Ishikawa (cell line): ENCODE results near the gene TMEM100.

ENCODE experiments used
- CEBPB ChIP-seq: IDR thresholded peaks from 2 replicates; pipeline ENCODE4 v1.6.1; 2012
- CREB1 ChIP-seq: IDR thresholded peaks from 2 replicates; pipeline ENCODE4 v1.6.1; 2012; ENCODE audit warnings: low read depth
- EGR1 ChIP-seq: IDR thresholded peaks from 2 replicates; pipeline ENCODE4 v1.6.1; 2012
- EP300 ChIP-seq: IDR thresholded peaks from 2 replicates; pipeline ENCODE4 v1.6.1; 2012; ENCODE audit warnings: borderline replicate concordance
- FOXM1 ChIP-seq: IDR thresholded peaks from 2 replicates; pipeline ENCODE4 v1.6.1; 2012; ENCODE audit warnings: low read depth, borderline replicate concordance
- NFIC ChIP-seq: IDR thresholded peaks from 2 replicates; pipeline ENCODE4 v1.6.1; 2012
- RAD21 ChIP-seq: IDR thresholded peaks from 2 replicates; pipeline ENCODE4 v1.6.1; 2012; ENCODE audit warnings: low read depth
- TAF1 ChIP-seq: IDR thresholded peaks from 2 replicates; pipeline ENCODE4 v1.6.1; 2012; ENCODE audit warnings: low read depth, mild to moderate bottlenecking
- TCF12 ChIP-seq: IDR thresholded peaks from 2 replicates; pipeline ENCODE4 v1.6.1; 2012; ENCODE audit warnings: low read depth
- TEAD4 ChIP-seq: IDR thresholded peaks from 2 replicates; pipeline ENCODE4 v1.6.1; 2012
- USF1 ChIP-seq: IDR thresholded peaks from 2 replicates; pipeline ENCODE4 v1.6.1; 2012
- YY1 ChIP-seq: IDR thresholded peaks from 2 replicates; pipeline ENCODE4 v1.6.1; 2012; ENCODE audit warnings: low read depth
- ZBTB7A ChIP-seq: IDR thresholded peaks from 2 replicates; pipeline ENCODE4 v1.6.1; 2012; ENCODE audit warnings: low read depth
- TF ChIP-seq, protein P1 (sequence below): IDR thresholded peaks from 2 replicates; pipeline ENCODE4 v1.6.1; 2012; ENCODE audit warnings: low read depth, mild to moderate bottlenecking
- TF ChIP-seq, protein P2 (sequence below): IDR thresholded peaks from 2 replicates; pipeline ENCODE4 v1.6.1; 2012

Gene TMEM100

GRCh38 chr17:55750750-55751657, 28.3 kb upstream of the TMEM100 start, which contains the start of gene PCTP:
TSS of gene PCTP (plus strand) at chr17:55751051. CDS start at chr17:55751104, 53 bp downstream.
- TF ChIP-seq YY1 (peak; percentile 46; the same call in 1 of the 2 replicates), TAF1 (peak; percentile 86), USF1 (0 out of 2 replicates have a peak, but pooled peaks have one; percentile 9), FOXM1 (peak; percentile 19; the same call in 1 of the 2 replicates), ZBTB7A (peak; percentile 71; the same call in 1 of the 2 replicates), TCF12 (peak; percentile 65; the same call in 1 of the 2 replicates), RAD21 (no peak), EP300 (no peak)
- TF ChIP-seq, protein P1, sequence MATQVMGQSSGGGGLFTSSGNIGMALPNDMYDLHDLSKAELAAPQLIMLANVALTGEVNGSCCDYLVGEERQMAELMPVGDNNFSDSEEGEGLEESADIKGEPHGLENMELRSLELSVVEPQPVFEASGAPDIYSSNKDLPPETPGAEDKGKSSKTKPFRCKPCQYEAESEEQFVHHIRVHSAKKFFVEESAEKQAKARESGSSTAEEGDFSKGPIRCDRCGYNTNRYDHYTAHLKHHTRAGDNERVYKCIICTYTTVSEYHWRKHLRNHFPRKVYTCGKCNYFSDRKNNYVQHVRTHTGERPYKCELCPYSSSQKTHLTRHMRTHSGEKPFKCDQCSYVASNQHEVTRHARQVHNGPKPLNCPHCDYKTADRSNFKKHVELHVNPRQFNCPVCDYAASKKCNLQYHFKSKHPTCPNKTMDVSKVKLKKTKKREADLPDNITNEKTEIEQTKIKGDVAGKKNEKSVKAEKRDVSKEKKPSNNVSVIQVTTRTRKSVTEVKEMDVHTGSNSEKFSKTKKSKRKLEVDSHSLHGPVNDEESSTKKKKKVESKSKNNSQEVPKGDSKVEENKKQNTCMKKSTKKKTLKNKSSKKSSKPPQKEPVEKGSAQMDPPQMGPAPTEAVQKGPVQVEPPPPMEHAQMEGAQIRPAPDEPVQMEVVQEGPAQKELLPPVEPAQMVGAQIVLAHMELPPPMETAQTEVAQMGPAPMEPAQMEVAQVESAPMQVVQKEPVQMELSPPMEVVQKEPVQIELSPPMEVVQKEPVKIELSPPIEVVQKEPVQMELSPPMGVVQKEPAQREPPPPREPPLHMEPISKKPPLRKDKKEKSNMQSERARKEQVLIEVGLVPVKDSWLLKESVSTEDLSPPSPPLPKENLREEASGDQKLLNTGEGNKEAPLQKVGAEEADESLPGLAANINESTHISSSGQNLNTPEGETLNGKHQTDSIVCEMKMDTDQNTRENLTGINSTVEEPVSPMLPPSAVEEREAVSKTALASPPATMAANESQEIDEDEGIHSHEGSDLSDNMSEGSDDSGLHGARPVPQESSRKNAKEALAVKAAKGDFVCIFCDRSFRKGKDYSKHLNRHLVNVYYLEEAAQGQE = no peak
- TF ChIP-seq, protein P2, sequence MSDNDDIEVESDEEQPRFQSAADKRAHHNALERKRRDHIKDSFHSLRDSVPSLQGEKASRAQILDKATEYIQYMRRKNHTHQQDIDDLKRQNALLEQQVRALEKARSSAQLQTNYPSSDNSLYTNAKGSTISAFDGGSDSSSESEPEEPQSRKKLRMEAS = peak; percentile 63

GRCh38 chr17:55749985-55750384, 27.3 kb upstream of the TMEM100 start:
- TF ChIP-seq CEBPB (no peak), CREB1 (no peak), EGR1 (no peak), TCF12 (no peak), YY1 (no peak), FOXM1 (no peak), EP300 (no peak), NFIC (no peak), TAF1 (no peak), TEAD4 (no peak), RAD21 (no peak), ZBTB7A (no peak), USF1 (no peak)
- TF ChIP-seq, protein P1 = no peak
- TF ChIP-seq, protein P2 = no peak

GRCh38 chr17:55748841-55749240, 26.2 kb upstream of the TMEM100 start:
- TF ChIP-seq RAD21 (no peak), CREB1 (no peak), TAF1 (no peak), FOXM1 (no peak)
- TF ChIP-seq, protein P2 = no peak
- TF ChIP-seq, protein P1 = no peak

- TF ChIP-seq, protein P2 = no peak
- TF ChIP-seq, protein P1 = no peak
- TF ChIP-seq CEBPB (no peak), USF1 (no peak), FOXM1 (no peak), CREB1 (no peak), NFIC (no peak)
These were observed 24.5 kb upstream of the TMEM100 start for GRCh38 chr17:55747209-55747608.
